Left ventricle myocardium inferior (tissue), 1 donor: ENCODE measurements around the gene SMAD4. TPM values are rescaled to one million over a fixed set of nuclear protein-coding genes. Genes with fewer than 3 reads are reported as not detected.

Experiments
- DNase-seq: peaks from one replicate; pipeline ENCODE4 v3.0.0-alpha.2; 2020
- H3K27ac ChIP-seq: fragments of 200-600 bp; replicated peaks from 2 replicates; pipeline ENCODE4 v1.8.0; 2021
- H3K27me3 ChIP-seq: fragments of 200-600 bp; 2 replicates; pipeline ENCODE4 v1.8.0; 2021; ENCODE audit warnings: low read depth
- H3K36me3 ChIP-seq: fragments of 200-600 bp; 2 replicates; pipeline ENCODE4 v1.8.0; 2021
- H3K4me1 ChIP-seq: fragments of 200-600 bp; 2 replicates; pipeline ENCODE4 v1.8.0; 2021
- H3K4me3 ChIP-seq: fragments of 200-600 bp; 2 replicates; pipeline ENCODE4 v1.8.0; 2021; ENCODE audit warnings: mild to moderate bottlenecking, moderate library complexity
- H3K9me3 ChIP-seq: fragments of 200-600 bp; replicated peaks from 2 replicates; pipeline ENCODE4 v1.8.0; 2021
- CTCF ChIP-seq: fragments of 200-600 bp; IDR thresholded peaks from 2 replicates; pipeline ENCODE4 v1.8.0; 2021; ENCODE audit warnings: antibody characterized with exemption, mild to moderate bottlenecking, borderline replicate concordance
- intact Hi-C: fragments of 100-400 bp; cut with micrococcal nuclease; formaldehyde crosslinking; loops from one replicate; pipeline ENCODE4 v1.11.0; 2022
- total RNA-seq: library from RNA; stranded (reverse); fragmentation: NEBNext Ultra II Directional; extraction: Animal tissue kit (Norgen Biotek cat#: 25700); gene quantifications from one replicate; pipeline ENCODE4 v1.2.1, GENCODE V29; 2021
- donor health status: DM: no; HTN: yes; CAD: no; lungs with severe emphysema.

The SMAD4 gene
- total RNA-seq, 1 donor from 2014 or later: 82.9 TPM

GRCh38 chr18:51006948-51007789 lies 22.8 kb upstream of the SMAD4 start:
- no peak for DNase-seq
- intact Hi-C loops: no loop called here
- Histone ChIP-seq H3K27me3 (no peaks in the 10 kb centered on the region), H3K27ac (no peak overlapping the region), H3K4me1 (peaks cover 41% of the 10 kb centered on the region), H3K36me3 (no peaks in the 10 kb centered on the region), H3K9me3 (peaks cover 2% of the 10 kb centered on the region), H3K4me3 (no peak overlapping the region)
- no peak for TF ChIP-seq CTCF

- DNase-seq: no peak
- no peak overlapping the region for H3K27ac ChIP-seq
- H3K9me3 ChIP-seq: no peaks in the 10 kb centered on the region
- intact Hi-C loops: no loop called here
- no peaks in the 10 kb centered on the region for H3K27me3 ChIP-seq
- H3K4me3 ChIP-seq: no peak overlapping the region
- H3K36me3 ChIP-seq: no peaks in the 10 kb centered on the region
- H3K4me1 ChIP-seq: peaks cover 41% of the 10 kb centered on the region
- no peak for TF ChIP-seq CTCF
Measured at GRCh38 chr18:51007790-51008139, 22.2 kb upstream of the SMAD4 start.

- no peak for TF ChIP-seq CTCF
- no peak for DNase-seq
- H3K4me3 ChIP-seq: no peak overlapping the region
- intact Hi-C loops: no loop called here
- H3K9me3 ChIP-seq: no peaks in the 10 kb centered on the region
- H3K4me1 ChIP-seq: peaks cover 41% of the 10 kb centered on the region
- no peaks in the 10 kb centered on the region for H3K36me3 ChIP-seq
- H3K27me3 ChIP-seq: no peaks in the 10 kb centered on the region
- H3K27ac ChIP-seq: no peak overlapping the region
Measured at GRCh38 chr18:51009072-51009471, 20.9 kb upstream of the SMAD4 start.

GRCh38 chr18:51010218-51010617 lies 19.8 kb upstream of the SMAD4 start:
- DNase-seq: no peak
- no peak for TF ChIP-seq CTCF

GRCh38 chr18:51011709-51012108 lies 18.3 kb upstream of the SMAD4 start:
- DNase-seq: no peak
- Histone ChIP-seq H3K27ac (no peak overlapping the region), H3K36me3 (no peaks in the 10 kb centered on the region), H3K27me3 (no peaks in the 10 kb centered on the region), H3K4me1 (peaks cover 34% of the 10 kb centered on the region), H3K4me3 (no peak overlapping the region), H3K9me3 (no peaks in the 10 kb centered on the region)
- TF ChIP-seq CTCF: no peak
- intact Hi-C loops: no loop called here

More at GRCh38 chr18:51010218-51010617, 19.8 kb upstream of the SMAD4 start:
- intact Hi-C loops: no loop called here
- no peak overlapping the region for H3K27ac ChIP-seq
- no peak overlapping the region for H3K4me3 ChIP-seq
- H3K36me3 ChIP-seq: no peaks in the 10 kb centered on the region
- peaks cover 41% of the 10 kb centered on the region for H3K4me1 ChIP-seq
- no peaks in the 10 kb centered on the region for H3K9me3 ChIP-seq
- no peaks in the 10 kb centered on the region for H3K27me3 ChIP-seq
